ENCODE measurements around the gene GAR1. TPM values are rescaled to one million over a fixed set of nuclear protein-coding genes. Genes with fewer than 3 reads are reported as not detected.

The GAR1 gene
- total and polyA plus RNA-seq, 9 of the 15 experiments (the other 6 are each of a cell fraction or from before 2014, with no cell fraction given), result 35.7 to 194 (median 68.2) TPM

DNA sequence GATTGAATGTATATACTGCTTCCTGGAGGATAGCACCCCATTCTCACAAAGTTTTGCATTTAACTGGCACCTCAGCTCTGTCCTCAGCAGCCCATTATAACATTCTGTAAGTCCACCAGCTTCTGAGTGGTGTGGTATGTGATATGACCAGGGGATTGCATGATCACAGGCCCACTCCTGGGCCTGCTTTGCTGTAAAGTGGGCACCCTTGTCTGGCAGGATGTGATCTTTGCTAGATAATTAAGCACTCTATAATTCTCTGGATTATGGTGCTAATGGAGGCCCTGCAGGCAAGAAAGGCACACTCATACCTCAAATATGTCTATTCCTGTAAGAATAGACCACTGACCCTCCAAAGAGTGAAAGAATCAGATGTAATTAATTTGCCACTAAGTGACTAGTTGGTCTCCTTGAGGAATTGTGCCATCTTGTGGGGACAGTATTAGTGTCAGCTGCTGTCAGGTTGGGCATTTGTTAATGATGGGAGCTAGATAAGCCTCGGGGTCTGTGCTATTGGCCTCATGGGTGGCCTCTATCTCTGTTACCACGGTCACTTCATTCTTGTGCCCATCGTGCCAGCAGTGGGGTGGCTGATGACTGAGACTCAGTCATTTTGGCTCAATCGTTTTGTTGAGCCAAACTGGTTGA is 11.5 kb upstream of the GAR1 start:
- peak; percentile 75 for FAIRE-seq
- ChIA-PET CTCF (ENCODE audit: low intra/inter-chr PET ratio) (interaction anchor here (0.8 to 1.7 kb wide), 4 partner anchors 96 to 377 kb away, joined by 3 to 7 read pairs (median 4); partner anchors contain the start of gene CASP6), POLR2A (interaction anchor here (1.0 kb wide), 1 partner anchor 8 kb away, joined by 3 read pairs; no protein-coding TSS in a partner anchor)
- in situ Hi-C loops (cut with MboI) (no loop called here), intact Hi-C loops (cut with micrococcal nuclease) (loop anchor here (5.0 kb wide), 1 partner anchor 377 kb away; no protein-coding TSS in a partner anchor)
- Histone ChIP-seq H3K36me3 (ENCODE audit: control insufficient read depth, insufficient read depth, low read length) (no peaks in the 10 kb centered on the region), H3K4me3 (no peak overlapping the region), H3K9ac (ENCODE audit: insufficient read depth in 1 of 2, low read depth in 2 of 2, low read length in 2 of 2) (no peak overlapping the region), H3K4me1 (replicated peaks in 1 of 2; ENCODE audit: control insufficient read depth in 2 of 2, insufficient read depth in 2 of 2, low read length in 2 of 2) (no peaks in the 10 kb centered on the region; a peak in 3 of 5 replicates), H3K4me2 (ENCODE audit: insufficient read depth, low read length) (no peak overlapping the region), H3K79me2 (ENCODE audit: control insufficient read depth, insufficient read depth, low read length) (no peaks in the 10 kb centered on the region), H3K9me3 (replicated peaks; ENCODE audit: control insufficient read depth, insufficient read depth, low read depth, low read length) (no peaks in the 10 kb centered on the region), H2AFZ (ENCODE audit: low read depth, low read length) (no peak overlapping the region), H3K9me1 (ENCODE audit: control insufficient read depth, insufficient read depth, low read length) (no peaks in the 10 kb centered on the region), H4K20me1 (replicated peaks; ENCODE audit: control insufficient read depth, insufficient read depth, low read length) (no peaks in the 10 kb centered on the region), H3K27me3 (ENCODE audit: control insufficient read depth in 2 of 2, insufficient read depth in 2 of 2, low read length in 2 of 2) (no peaks in the 10 kb centered on the region), H3K27ac (ENCODE audit: extremely low read depth, low read depth, low read length) (no peak overlapping the region)
- WGBS (ENCODE audit: insufficient coverage, low coverage, missing lambda C conversion rate), result 0% methylated on average over 4 of the region's 4 CpGs
- DNase-seq (ENCODE audit: extremely low read depth in 1 of 4, low spot score in 3 of 4), result peak in 2 of 4 experiments; percentile 29 to 57
- BruUV-seq (replicated peaks), result no TSS peak
- ATAC-seq, result peak; percentile 85
- TF ChIP-seq KDM4B (IDR thresholded peaks at IDR 0.05; ENCODE audit: borderline replicate concordance in 2 of 2, low read depth in 1 of 2), result no peak
- TF ChIP-seq NFIX (CRISPR knock-in tag; IDR thresholded peaks at IDR 0.05; ENCODE audit: low read depth), result no peak
- peak; percentile 83 for TF ChIP-seq MEIS2 (IDR thresholded peaks at IDR 0.05; ENCODE audit: partially characterized antibody)
- no peak for TF ChIP-seq ZFX (CRISPR knock-in tag; IDR thresholded peaks at IDR 0.05)
- peak; percentile 40; the same call in 1 of the 2 replicates for TF ChIP-seq ZNF121 (CRISPR knock-in tag; conservative IDR thresholded peaks at IDR 0.05)
- no peak for TF ChIP-seq TSC22D4 (tag; IDR thresholded peaks at IDR 0.05)
- TF ChIP-seq GTF2F1 (IDR thresholded peaks at IDR 0.05; ENCODE audit: low read depth, low read length), result no peak
- no peak for TF ChIP-seq HMG20A (CRISPR knock-in tag; conservative IDR thresholded peaks at IDR 0.05)
- TF ChIP-seq, protein P1, sequence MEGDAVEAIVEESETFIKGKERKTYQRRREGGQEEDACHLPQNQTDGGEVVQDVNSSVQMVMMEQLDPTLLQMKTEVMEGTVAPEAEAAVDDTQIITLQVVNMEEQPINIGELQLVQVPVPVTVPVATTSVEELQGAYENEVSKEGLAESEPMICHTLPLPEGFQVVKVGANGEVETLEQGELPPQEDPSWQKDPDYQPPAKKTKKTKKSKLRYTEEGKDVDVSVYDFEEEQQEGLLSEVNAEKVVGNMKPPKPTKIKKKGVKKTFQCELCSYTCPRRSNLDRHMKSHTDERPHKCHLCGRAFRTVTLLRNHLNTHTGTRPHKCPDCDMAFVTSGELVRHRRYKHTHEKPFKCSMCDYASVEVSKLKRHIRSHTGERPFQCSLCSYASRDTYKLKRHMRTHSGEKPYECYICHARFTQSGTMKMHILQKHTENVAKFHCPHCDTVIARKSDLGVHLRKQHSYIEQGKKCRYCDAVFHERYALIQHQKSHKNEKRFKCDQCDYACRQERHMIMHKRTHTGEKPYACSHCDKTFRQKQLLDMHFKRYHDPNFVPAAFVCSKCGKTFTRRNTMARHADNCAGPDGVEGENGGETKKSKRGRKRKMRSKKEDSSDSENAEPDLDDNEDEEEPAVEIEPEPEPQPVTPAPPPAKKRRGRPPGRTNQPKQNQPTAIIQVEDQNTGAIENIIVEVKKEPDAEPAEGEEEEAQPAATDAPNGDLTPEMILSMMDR (IDR thresholded peaks at IDR 0.05 in 2 of 3, conservative IDR thresholded peaks at IDR 0.05 in 1 of 3; ENCODE audit: insufficient read depth in 2 of 3, low read depth in 1 of 3, low read length in 3 of 3), result peak; percentile 49 to 68 (median 49)
- TF ChIP-seq, protein P2, sequence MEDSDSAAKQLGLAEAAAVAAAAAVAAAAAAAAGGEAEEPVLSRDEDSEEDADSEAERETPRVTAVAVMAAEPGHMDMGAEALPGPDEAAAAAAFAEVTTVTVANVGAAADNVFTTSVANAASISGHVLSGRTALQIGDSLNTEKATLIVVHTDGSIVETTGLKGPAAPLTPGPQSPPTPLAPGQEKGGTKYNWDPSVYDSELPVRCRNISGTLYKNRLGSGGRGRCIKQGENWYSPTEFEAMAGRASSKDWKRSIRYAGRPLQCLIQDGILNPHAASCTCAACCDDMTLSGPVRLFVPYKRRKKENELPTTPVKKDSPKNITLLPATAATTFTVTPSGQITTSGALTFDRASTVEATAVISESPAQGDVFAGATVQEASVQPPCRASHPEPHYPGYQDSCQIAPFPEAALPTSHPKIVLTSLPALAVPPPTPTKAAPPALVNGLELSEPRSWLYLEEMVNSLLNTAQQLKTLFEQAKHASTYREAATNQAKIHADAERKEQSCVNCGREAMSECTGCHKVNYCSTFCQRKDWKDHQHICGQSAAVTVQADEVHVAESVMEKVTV (CRISPR knock-in tag; IDR thresholded peaks at IDR 0.05), result peak; percentile 45; the same call in 1 of the 2 replicates
- TF ChIP-seq POLR2G (IDR thresholded peaks at IDR 0.05; ENCODE audit: low read depth, low read length), result no peak
- TF ChIP-seq ZNF232 (CRISPR knock-in tag; IDR thresholded peaks at IDR 0.05), result no peak
- TF ChIP-seq U2AF1 (optimal IDR thresholded peaks at IDR 0.05; ENCODE audit: low read depth, low read length), result no peak
- no peak for TF ChIP-seq ZBTB17 (CRISPR knock-in tag; IDR thresholded peaks at IDR 0.05)
- no peak for TF ChIP-seq ZNF165 (CRISPR knock-in tag; IDR thresholded peaks at IDR 0.05; ENCODE audit: borderline replicate concordance)
- TF ChIP-seq KAT8 (IDR thresholded peaks at IDR 0.05; ENCODE audit: low read depth), result no peak
- no peak for TF ChIP-seq ERF (CRISPR knock-in tag; IDR thresholded peaks at IDR 0.05)
- TF ChIP-seq NCOR1 (IDR thresholded peaks at IDR 0.05), result no peak

All from K562 (cell line).